Activated naive CD4-positive, alpha-beta T cell treated with Interleukin-2 at 50 U/mL for 16 hours (primary cell): ENCODE measurements around the gene LINGO1.

Experiments
- DNase-seq: peaks from one replicate; pipeline ENCODE4 v3.0.0-alpha.2; 2020

Gene LINGO1

DNA sequence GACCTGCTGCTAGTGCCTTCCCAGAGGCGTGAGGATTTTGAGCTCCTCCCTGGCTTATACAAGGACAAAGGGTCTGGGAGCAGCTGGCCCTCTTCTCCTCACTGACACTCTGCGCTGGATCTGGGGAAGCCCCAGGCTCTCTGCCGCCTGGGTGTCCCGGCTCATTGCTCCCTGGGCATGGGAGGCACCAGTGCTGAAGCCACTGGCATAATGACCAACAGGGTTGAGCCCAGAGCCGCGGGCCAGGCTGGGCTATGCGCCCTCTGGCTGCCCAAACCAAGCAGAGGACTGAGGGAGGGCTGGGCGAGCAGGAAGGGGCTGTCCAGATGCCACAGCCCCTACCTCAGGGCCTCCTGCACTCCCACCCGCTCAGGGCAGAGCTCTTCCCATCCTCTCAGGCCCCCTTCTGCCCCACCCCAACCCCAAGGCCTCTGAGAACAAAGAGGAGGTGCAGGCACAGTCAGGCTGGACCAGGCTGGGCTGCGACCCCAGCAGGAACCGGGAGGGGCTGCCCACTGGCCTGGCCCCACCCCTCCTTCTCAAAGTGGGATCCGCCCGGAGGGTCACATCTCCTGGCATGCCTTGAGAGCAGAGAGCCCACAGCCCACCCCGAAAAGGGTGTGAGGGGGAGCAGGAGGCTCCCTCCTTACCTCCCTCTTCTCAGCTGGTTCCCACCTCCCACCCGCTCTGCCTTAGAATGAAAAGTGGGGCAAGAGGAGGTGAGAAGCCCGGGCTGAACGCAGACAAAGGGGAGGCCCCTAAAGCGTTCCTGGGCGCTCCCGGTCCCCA lies 1.6 kb downstream of the LINGO1 start:
- no peak for DNase-seq

DNA sequence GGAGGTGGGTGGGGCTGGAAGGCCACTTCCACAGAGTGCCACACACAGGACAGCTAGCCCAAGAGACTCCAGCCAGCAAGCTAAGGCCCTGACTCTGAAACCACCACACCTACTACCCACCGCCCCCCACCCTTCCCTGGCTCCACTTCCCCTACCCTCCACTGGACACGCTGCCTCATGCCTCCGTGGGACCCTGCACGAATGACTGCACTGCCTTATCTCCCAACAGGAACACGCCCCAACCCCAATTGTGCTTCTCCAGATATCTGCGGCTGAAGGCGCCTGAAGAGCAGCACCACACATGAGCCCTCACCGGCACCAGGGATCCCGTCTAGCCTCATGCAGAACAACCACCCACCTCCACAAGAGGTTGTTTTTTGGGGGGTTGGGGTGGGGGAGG lies 2.7 kb downstream of the LINGO1 start:
- no peak for DNase-seq

DNA sequence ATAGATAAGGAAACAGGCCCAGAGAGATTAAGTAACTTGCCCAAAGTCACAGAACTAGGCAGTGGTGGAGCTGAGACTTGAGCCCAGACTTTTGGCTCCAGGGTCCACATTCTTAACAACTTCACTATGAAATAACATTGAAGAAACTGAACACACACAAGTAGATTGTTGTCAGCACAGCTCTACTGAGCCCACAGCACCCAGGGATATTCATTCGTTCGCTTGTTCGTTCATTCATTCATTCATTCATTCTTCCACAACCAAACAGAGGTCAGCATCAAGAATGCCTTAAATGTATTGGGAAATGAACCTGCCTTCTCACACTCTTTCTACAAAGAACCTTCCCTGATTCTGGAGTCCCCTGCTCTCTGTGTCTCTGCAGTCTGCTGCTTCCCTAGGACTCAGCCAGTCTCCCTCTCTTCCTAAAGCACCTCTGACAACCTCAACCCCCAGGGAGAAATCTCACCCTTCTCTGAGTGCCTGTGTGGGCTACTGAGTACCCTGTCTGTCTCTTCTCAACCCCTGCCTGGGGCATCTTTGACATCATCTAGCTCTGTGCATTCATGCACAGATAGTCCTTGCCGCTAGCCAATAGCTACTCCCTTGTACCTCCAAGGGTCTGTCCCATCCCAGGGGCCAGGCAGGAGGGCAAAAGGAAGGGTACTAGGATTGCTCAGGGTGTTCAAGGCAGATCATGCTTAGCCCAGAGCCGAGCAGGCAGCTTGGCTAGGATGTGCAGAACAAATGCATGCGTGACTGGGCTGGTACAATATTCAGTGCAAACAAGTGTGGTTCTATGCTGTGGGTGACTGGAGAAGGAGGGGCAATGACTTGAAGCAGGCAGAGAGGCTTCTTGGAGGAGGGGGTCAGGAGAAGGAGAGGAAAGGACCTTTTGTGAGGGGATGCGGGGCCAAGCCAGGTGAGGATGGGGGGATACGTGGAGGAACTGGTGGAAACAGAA lies 3.4 kb downstream of the LINGO1 start:
- no peak for DNase-seq

DNA sequence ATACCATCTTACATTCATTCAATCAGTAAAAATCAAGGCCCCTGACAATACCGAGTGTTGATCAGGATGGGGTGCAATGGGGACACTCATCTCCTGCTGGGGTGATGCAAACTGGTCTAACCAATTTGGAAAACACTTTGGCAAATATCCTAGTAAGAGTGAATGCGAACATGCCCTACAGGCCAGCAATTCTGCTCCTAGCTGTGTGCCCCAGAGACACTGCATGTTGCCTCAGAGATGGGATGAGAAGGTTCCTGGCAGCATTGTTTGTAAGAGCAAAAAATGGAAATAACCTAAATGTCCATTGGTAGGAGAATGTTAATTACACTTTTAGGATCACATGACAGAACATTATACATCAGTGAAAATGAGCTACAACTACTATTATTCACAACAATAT lies 4.7 kb downstream of the LINGO1 start:
- no peak for DNase-seq

DNA sequence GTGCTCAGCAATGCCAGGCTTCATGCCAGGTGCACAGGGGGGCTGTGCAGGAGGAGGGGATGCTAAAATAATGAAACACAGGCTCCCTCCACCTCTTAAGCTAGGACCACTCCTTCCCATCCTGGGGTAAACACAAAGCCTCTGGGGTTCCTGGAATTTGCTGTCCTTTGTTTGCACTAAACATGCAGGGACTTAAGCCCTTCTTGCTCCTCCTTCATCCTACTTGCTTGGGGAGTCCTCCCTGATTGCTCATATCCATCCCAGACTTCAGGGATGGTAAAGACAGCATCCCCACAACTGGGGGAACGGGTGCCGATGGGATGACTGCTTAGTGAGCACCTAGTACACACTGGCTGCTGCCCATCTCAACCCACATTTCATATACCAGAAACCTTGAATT lies 5.1 kb downstream of the LINGO1 start:
- no peak for DNase-seq

DNA sequence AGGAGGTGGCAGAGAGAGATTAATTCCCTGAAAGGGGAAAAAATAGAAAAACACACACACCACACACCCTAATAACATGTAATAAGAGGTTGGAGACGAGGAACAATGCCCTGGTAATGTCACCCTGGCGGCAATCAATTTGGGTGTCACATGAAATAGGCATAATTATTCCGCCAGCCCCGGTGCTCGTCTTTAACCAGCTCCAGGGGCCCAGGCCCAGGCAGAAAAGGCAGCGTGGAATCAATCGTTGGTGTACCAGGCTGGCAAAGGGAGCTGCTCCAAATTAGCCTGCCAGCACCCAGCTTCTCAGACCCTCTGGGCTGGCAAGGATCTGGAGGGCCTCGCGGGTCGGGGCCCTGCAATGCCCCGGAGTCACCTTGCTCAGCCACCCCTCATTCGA lies 5.6 kb downstream of the LINGO1 start:
- no peak for DNase-seq

DNA sequence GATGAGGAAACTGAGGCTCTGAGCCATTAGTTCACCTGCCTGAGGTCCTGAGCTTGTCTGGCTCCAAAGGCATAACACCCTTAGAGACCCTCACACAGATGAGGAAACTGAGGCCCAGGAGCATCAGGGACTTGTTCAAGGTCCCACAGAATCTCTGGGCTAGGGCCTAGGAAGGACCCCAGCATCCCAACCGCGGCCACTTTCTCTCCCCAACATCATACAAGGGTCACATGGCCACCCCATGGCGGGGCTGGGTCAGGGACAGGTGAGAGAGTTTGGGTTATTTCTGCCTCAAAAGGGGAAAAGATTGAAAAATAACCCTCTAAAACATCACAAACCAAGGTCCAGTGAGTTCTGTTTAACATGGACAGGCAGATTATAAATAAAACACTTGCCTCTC lies 6.7 kb downstream of the LINGO1 start:
- DNase-seq: no peak

DNA sequence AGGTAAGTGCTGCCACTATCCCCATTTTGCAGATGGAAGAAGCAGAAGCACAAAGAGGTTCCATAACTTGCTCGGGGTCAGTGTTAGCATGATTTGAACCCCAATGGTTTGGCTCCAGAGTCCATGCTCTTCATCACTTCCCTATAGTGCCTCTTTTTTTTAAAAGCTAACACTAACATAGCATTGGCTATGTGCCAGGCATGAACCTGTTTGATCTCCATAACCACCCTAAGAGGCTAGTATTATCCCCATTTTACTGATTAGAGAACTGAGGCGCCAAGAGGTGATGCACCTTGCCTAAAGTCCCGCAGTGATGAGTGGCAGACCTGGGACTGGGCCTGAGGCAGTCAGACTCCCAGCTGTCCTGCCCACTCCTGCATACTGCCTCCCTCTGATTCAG lies 7.3 kb downstream of the LINGO1 start:
- no peak for DNase-seq

DNA sequence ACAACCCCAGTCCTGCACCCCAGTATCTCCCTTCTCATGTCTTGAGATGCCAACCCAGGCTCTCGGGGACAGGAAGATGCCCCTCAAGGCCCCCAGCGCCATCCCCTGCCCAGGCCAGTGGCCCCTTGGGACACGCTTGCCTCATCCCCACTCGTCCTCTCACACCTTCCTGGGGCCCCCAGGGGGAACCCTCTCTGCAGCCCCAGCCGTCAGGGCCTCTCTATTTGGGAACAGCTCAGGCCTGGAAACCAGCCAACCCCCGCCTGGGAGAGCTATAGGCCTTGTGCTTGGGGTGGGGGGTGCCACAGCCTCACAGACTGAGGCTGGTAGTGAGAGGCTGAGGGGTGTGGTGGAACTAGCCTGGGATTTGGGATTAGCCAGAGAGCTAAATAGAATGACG lies 7.8 kb downstream of the LINGO1 start:
- no peak for DNase-seq

DNA sequence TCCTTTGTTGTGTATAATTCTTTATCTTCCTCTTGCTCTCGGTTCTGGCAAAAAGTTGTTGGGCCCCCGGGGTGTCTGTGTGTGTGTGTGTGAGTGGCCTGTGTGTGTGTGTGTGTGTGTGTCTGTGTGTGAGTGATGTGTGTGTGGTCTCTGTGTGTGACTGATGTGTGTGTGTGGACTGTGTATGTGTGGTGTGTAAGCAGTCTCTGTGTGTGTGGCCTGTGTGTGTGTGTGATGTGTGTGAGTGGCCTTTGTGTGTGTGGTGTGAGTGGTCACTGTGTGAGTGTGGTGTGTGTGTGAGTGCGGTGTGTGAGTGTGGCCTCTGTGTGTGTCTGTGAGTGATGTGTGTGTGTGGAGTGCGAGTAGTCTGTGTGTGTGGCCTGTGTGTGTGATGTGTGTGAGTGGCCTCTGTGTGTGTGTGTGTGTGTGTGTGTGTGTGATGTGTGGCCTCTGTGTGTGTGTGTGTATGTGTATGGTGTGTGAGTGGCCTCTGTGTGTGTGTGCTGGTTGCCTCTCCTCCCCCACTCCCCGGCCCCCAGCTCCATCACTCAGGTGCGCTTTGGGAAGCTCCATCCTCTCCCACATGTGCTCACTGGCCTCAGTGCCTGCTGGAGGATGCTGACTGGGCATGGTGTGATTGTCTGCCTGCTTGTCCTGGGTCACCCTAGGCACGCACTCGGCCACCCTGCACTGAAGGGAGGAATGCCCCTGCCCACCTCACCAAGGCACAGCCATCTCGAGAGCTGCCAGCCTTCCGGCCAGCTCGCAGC lies 8.8 kb downstream of the LINGO1 start:
- no peak for DNase-seq

DNA sequence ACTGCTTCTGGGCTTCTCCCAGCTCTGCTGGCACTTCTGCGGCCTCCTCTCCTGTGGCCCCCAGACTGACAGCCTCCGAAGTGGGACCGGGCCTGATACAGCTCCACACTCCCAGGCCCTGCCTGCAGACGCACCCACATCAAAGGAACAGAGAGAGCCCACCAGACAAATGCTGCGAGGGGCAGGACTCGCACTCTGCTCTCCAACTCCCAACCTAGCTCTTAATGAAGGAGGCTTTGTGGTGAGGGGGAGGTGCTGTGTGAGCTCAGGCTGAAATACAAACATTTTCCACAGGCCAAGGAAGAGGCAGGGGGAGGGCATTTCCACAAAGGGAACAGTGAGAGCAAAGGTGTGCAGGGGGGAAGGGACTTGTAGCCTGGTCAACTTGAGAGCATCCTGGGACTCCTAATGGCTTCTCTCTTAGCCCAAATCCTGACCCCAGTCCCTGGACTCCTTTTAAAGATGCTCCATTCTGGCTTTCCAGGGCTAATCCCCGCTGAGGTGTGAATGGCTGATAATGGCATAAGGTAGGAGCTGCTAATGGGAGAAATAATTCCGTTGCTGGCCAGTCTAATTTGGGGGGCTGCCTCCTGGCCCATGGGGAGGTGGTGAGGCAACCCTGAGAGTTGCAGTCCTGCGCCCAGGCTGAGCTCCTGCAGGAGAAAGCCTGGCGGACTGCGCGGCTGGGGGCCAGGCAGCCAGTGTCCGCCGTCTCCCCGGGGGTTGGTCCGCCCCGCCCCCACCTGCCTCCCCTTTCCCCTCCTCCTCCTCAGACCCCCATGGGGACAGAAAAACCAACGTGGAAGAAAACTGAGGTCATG lies 9.6 kb downstream of the LINGO1 start:
- no peak for DNase-seq

DNA sequence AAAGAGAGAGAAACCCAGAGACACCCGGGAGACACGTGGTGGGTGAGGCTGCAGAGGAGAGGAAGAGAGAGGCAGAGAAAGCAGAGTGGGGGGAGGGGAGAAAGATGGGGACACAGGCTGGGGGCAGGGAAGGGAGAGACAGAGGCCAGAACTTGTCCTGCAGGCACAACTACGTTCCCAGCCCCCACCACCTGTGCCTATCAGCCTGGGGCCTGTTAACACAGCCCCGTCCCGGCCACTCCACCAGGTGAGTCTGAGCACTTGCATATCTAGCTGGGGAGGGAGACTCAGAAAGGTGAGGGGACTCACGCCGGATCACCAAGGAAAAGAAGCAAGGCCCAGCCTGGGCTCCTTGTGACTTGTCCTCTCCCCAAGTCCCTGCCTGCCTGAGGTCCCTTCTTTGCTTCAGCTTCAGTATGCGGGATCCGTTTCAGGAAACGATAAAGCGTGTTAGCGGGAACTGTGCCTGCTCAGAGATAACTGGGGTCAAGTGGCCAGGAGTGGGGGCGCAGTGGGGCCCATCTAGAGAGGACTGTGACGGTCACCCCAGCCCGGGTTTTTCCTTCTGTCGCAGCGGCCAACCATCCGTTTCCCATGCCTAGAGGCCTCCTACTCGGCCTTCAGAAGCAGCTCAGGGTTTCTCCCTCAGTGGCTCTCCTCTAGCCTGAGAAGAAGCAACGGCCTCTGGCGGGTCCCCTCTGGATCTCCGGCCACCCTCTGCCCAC lies 10.3 kb downstream of the LINGO1 start:
- DNase-seq: no peak

DNA sequence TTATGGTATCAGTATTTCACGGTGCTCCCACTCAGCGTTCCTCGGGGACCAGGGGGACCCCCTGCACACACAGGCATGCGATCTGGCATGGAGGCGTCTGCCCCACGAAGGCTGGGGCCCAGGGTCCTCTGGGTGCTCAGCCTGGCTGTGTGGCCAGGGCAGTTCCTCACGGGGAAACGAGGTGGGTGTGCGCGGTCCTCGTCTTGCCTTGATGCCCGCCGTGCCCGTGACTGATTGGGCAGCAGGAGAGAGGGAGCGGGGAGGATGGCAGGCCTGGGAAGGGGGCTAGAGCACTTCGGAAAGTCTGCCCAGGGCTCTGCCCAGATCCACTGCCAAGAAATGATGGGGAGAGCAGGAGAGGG lies 10.9 kb downstream of the LINGO1 start:
- DNase-seq: no peak

DNA sequence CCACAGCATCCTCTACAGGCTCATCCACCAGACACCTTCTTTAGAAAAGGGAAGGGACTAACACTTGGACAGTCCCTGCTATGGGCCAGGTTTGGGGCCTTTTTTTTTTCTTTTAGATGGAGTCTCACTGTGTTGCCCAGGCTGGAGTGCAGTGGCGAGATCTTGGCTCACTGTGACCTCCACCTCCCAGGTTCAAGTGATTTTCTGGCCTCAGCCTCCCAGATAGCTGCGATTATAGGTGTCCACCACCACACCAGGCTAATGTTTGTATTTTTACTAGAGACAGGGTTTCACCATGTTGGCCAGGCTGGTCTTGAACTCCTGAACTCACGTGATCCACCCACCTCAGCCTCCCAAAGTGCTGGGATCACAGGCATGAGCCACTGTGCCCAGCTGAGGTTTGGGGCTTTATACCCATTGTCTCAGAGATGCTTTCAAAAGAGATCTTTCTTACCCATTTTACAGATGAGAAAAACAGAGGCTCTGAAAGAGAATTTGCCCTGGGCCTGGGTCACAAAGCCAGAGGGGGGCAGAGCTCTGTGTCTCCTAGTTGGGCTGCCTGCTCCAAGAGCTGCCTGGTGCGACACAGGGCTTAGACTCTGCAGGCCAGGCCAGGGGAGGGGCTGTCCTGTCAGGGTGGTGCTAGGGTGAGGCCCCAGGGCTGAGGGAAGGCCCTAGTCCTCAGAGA lies 11.6 kb downstream of the LINGO1 start:
- no peak for DNase-seq

DNA sequence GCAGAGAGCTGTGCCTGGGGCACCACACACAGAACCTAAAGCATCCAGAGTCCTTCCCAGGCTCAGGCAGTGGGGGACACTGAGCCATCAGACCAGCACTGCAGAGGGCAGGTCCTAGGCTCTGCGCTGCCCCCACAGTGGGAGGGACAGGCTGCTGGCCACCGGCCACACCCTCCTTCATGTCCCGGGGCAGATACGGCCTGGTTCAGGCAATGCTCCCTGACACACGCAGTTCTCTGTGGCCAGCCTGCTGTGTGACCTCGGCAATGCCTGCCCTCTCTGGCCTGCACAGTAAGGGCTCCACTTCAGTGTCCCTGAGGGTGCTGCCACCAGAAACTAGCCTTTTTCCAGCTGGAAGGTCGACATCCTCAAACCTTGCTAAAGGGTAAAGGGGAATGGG lies 12.4 kb downstream of the LINGO1 start:
- no peak for DNase-seq

DNA sequence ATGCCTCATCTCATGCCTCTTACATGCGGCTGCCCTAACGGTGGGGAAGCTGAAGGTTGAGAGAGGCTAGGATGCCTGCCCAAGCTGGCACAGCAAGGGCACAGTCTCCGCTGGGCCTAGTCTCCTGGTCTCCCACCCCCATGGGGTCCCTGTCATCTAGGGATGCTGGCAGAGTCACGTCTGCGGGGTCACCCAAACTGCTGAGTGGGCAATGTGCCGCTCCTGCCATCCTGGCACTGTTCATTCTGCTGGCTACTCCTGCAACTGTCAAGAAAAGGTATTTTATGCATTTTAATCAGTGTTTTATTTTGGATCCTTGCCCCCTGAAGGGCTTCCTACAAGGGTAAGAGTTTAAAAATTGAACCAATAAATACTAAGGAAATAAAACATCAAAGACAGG lies 12.8 kb downstream of the LINGO1 start:
- DNase-seq: no peak

DNA sequence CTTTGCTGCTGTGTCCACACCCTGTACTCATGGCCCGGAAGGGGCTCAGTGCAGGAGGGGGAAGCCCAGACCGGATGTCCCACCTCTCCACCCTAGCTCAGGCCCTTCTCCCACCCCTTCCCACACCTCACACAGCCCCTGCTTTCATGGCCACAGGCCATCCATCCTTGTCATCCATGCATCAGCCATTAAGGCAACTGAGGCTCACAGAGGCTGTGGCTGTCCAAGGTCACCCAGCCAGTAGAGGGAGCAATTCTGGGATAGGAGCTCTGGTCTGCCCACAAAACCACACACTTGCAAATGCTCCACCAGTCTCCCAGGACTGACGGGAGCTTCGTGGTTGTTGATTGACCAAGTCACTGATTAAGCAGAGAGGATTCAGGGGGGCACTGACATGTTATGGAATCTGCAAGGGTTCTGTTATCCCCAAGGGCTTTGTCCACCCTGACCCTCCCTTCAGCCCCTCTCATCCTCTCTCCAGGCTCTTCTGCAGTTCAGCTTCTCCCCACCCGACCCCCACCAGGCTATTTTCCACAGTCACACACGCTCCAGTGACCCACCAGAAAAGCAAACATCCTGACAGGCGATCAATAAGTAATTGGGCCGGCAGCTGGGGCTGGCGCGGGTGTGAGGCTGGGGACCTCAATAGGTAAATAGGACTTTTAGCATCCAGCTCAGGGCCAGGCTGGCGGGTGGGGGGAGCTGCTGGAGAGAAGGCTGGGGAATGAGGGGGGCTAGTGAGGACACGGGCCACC lies 15.1 kb downstream of the LINGO1 start:
- DNase-seq: no peak

DNA sequence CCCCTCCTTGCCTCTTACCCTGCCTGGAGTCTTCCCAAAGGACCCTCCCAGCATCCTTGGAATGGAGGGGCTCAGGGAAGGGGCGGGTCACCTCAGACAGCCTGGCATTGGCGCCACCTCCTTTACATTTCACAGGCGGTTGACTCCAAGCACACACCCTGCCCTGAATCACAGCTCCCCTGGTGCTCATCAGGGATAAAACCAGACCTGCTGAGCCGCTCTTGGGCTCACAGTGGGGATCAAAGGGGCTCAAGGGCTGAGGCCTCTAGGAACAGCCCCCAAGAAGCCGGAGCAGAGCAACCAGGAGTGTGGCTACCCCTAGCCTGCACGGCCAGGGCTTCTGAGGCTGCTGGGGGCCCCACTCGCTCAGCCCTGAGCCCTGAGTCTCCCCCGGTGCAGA lies 16.6 kb downstream of the LINGO1 start:
- DNase-seq: no peak

DNA sequence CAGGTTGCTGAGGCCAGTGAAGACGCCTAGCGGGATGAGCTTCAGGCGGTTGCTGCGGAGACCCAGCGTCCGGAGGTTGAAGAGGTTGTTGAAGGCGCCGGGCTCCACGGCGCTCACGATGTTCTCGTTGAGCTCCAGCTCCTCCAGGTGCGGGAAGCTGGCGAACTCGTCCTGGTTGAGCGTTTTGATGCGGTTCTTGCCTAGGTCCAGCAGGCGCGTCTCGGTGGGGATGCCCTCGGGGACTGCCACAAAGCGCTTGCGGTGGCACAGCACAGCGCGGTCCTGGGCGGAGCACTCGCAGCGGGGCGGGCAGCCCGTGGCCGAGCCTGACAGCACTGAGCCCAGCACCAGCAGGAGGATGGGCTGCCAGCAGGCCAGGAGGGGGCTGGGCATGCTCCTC lies 17.2 kb downstream of the LINGO1 start:
- no peak for DNase-seq

DNA sequence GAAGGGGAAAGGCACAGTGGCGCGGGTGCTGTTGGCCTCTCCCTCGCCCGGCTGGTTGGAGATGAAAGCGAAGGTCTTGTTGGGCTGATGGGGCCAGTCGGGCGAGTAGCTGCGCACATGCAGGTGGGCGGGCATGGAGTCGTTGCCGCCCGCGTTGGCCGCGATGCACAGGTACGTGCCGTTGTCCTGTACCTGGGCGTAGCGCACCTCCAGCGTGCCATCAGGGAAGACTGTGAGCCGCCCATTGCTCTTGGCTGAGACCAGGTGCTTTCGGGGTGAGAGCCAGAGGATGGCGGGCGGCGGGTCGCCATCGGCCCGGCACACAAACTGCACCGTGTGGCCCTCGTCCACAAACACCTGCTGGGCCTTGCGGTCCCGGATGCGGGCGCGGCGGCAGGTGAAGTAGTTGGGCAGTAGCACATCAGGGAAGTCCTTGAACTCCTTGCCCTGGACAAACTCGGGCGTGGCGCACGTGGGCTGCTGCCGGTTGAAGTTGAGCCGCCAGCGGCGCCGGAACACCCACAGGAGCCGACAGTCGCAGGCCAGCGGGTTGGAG lies 18.4 kb downstream of the LINGO1 start:
- DNase-seq: no peak
